Spleen (tissue), 11 donors: ENCODE results near the gene ATP1A3. TPM values are rescaled to one million over a fixed set of nuclear protein-coding genes. Genes with fewer than 3 reads are reported as not detected.
"Not testable (repeated sequence)": the region's sequence is repeated elsewhere in the genome, so short reads cannot be mapped to it uniquely, and the experiment has no call there.

ENCODE experiments used
- DNase-seq: peaks from one replicate; pipeline ENCODE4 v3.0.0-alpha.2; 2020
- H3K27ac ChIP-seq, 8 donors: fragments of 200-600 bp; sonication (generic) in 7 of 8; 1 replicate in 4 of 8; 2 replicates in 4 of 8; pipeline versions ENCODE4 v1.5.0 to v1.8.0; 2016 to 2021; ENCODE audit warnings: inconsistent platforms in 4 of 8, mild to moderate bottlenecking in 4 of 8, moderate library complexity in 1 of 8
- H3K27me3 ChIP-seq, 7 donors: fragments of 200-600 bp; sonication (generic) in 6 of 7; replicated peaks in 1 of 7; 1 replicate in 4 of 7; 2 replicates in 3 of 7; pipeline versions ENCODE4 v1.5.0 to v1.8.0; 2016 to 2021; ENCODE audit warnings: inconsistent platforms in 3 of 7, mild to moderate bottlenecking in 1 of 7
- H3K36me3 ChIP-seq, 6 donors: fragments of 200-600 bp; sonication (generic) in 5 of 6; 1 replicate in 4 of 6; 2 replicates in 2 of 6; pipeline versions ENCODE4 v1.5.0 to v1.8.0; 2016 to 2021; ENCODE audit warnings: inconsistent platforms in 2 of 6
- H3K4me1 ChIP-seq, 6 donors: fragments of 200-600 bp; sonication (generic) in 5 of 6; 1 replicate in 3 of 6; 2 replicates in 3 of 6; pipeline versions ENCODE4 v1.5.0 to v1.8.0; 2016 to 2021; ENCODE audit warnings: inconsistent platforms in 3 of 6
- H3K4me3 ChIP-seq, 8 donors: fragments of 200-600 bp; sonication (generic) in 7 of 8; 1 replicate in 4 of 8; 2 replicates in 4 of 8; pipeline versions ENCODE4 v1.5.0 to v1.8.0; 2016 to 2021; ENCODE audit warnings: inconsistent platforms in 4 of 8, mild to moderate bottlenecking in 4 of 8, moderate library complexity in 2 of 8
- H3K9me3 ChIP-seq, 8 donors: fragments of 200-600 bp; sonication (generic) in 7 of 8; 1 replicate in 4 of 8; 2 replicates in 4 of 8; pipeline versions ENCODE4 v1.5.0 to v1.8.0; 2016 to 2021; ENCODE audit warnings: inconsistent platforms in 4 of 8
- CTCF ChIP-seq, 11 experiments: fragments of 200-600 bp in 7 of 11; fragments of 450-650 bp in 4 of 11; sonication (generic) in 4 of 11; IDR thresholded peaks in 8 of 11; conservative IDR thresholded peaks in 3 of 11; 1 replicate in 7 of 11; 2 replicates in 4 of 11; pipeline versions ENCODE4 v1.4.0 to v1.8.0; 2016 to 2021; ENCODE audit warnings: antibody characterized with exemption in 11 of 11, inconsistent platforms in 4 of 11, mild to moderate bottlenecking in 1 of 11
- POLR2A ChIP-seq, 3 donors: fragments of 450-650 bp; IDR thresholded peaks; one replicate each; pipeline ENCODE4 v1.5.1; 2017; ENCODE audit warnings: antibody characterized with exemption in 3 of 3, mild to moderate bottlenecking in 1 of 3
- POLR2AphosphoS5 ChIP-seq, 3 donors: sonication (generic); formaldehyde crosslinking; IDR thresholded peaks; one replicate each; pipeline ENCODE4 v1.5.1; 2017; ENCODE audit warnings: antibody characterized with exemption in 3 of 3
- WGBS, 5 donors: extraction: QIAGEN DNeasy Blood & Tissue Kit in 3 of 5; methylation state at CpG; one replicate each; pipeline versions ENCODE4 v1.1.5 to v1.1.7; 2013 to 2018; 5-methylcytosine and 5-hydroxymethylcytosine counted together
- intact Hi-C: fragments of 100-400 bp; cut with DNase I; formaldehyde crosslinking; loops from one replicate; pipeline ENCODE4 v1.15.0; 2023; ENCODE audit warnings: low total_unique reads
- polyA plus RNA-seq, 3 donors: library from polyadenylated mRNA; stranded (reverse); fragments of 200-250 nt; gene quantifications; one replicate each; pipeline ENCODE4 v1.2.1, GENCODE V29; 2013
- total RNA-seq, 7 donors: library from RNA; depleted of rRNA in 3 of 7; stranded (reverse); fragments of >200 nt in 3 of 7; fragmentation: NEBNext Ultra II Directional in 4 of 7; extraction: Animal tissue kit (Norgen Biotek cat#: 25700) in 4 of 7; gene quantifications; one replicate each; pipeline versions ENCODE4 v1.1.0 to v1.2.1, GENCODE V29; 2016 to 2021
- donor health status: healthy with polysubstance abuse.
- donor health status: DM: no; HTN: no; CAD: no; lungs with moderate emphysema.
- donor health status: DM: no; HTN: no; CAD: no.
- donor health status: Bipolar disorder and iron deficiency.
- donor health status: healthy.
- donor health status: DM: no; HTN: no; CAD: no.
- donor health status: DM: yes; HTN: yes; CAD: no.

ATP1A3 gene
- total and polyA plus RNA-seq, 10 donors = 0.39 to 2.2 (median 1.2) TPM

- intact Hi-C loops = no loop called here
- Histone ChIP-seq H3K27me3 (peaks cover 0 to 4% (median 0%) of the 10 kb centered on the region in 7 donors), H3K4me1 (peaks cover 0 to 8% (median 0%) of the 10 kb centered on the region in 6 donors), H3K27ac (no peak overlapping the region), H3K36me3 (no peaks in the 10 kb centered on the region), H3K4me3 (no peak overlapping the region), H3K9me3 (no peaks in the 10 kb centered on the region)
- DNase-seq = no peak
- no peak for TF ChIP-seq POLR2AphosphoS5 (IDR thresholded peaks at IDR 0.05)
- no peak for TF ChIP-seq POLR2A (IDR thresholded peaks at IDR 0.05)
- no peak for TF ChIP-seq CTCF (IDR thresholded peaks at IDR 0.05 in 8 of 11, conservative IDR thresholded peaks at IDR 0.05 in 3 of 11)
- WGBS, 5 donors = 62 to 90% (median 80%) methylated on average over 6 of the region's 6 CpGs
Measured at GRCh38 chr19:42038666-42039065, 44.6 kb upstream of the ATP1A3 start.

- intact Hi-C loops = no loop called here
- TF ChIP-seq POLR2A (IDR thresholded peaks at IDR 0.05) = no peak
- TF ChIP-seq CTCF (IDR thresholded peaks at IDR 0.05 in 8 of 11, conservative IDR thresholded peaks at IDR 0.05 in 3 of 11) = no peak
- no peak for TF ChIP-seq POLR2AphosphoS5 (IDR thresholded peaks at IDR 0.05)
- no peak for DNase-seq
- H3K36me3 ChIP-seq = no peaks in the 10 kb centered on the region
- no peaks in the 10 kb centered on the region for H3K9me3 ChIP-seq
- no peak overlapping the region for H3K27ac ChIP-seq
- H3K4me3 ChIP-seq = no peak overlapping the region
- H3K27me3 ChIP-seq = peaks cover 0 to 4% (median 0%) of the 10 kb centered on the region in 7 donors
- peaks cover 0 to 8% (median 0%) of the 10 kb centered on the region in 6 donors for H3K4me1 ChIP-seq
- 80 to 94% (median 87%) methylated on average over 2 to 5 of the region's 5 CpGs for WGBS, 5 donors
Measured at GRCh38 chr19:42037649-42038048, 43.6 kb upstream of the ATP1A3 start.

- H3K27me3 ChIP-seq, H3K27ac ChIP-seq, intact Hi-C loops, H3K9me3 ChIP-seq, H3K36me3 ChIP-seq: not testable (repeated sequence)
- peak; percentile 84 for DNase-seq
- peaks cover 0 to 12% (median 0%) of the 10 kb centered on the region in 6 donors for H3K4me1 ChIP-seq
- 44 to 57% (median 52%) methylated on average over 17 of the region's 17 CpGs for WGBS, 5 donors
- H3K4me3 ChIP-seq = peak overlapping the region in 2 of 8 donors; percentile 14 to 50
- TF ChIP-seq CTCF (IDR thresholded peaks at IDR 0.05 in 8 of 11, conservative IDR thresholded peaks at IDR 0.05 in 3 of 11) = peak; percentile 53 to 91 (median 84)
Measured at GRCh38 chr19:42034640-42035391, 40.8 kb upstream of the ATP1A3 start.

- Histone ChIP-seq H3K4me1 (peaks cover 0 to 12% (median 0%) of the 10 kb centered on the region in 6 donors), H3K27ac (no peak overlapping the region), H3K9me3 (no peaks in the 10 kb centered on the region), H3K36me3 (no peaks in the 10 kb centered on the region), H3K27me3 (no peaks in the 10 kb centered on the region), H3K4me3 (no peak overlapping the region)
- intact Hi-C loops = no loop called here
- 75 to 93% (median 79%) methylated on average over 5 of the region's 5 CpGs for WGBS, 5 donors
- no peak for TF ChIP-seq POLR2AphosphoS5 (IDR thresholded peaks at IDR 0.05)
- no peak for TF ChIP-seq CTCF (IDR thresholded peaks at IDR 0.05 in 8 of 11, conservative IDR thresholded peaks at IDR 0.05 in 3 of 11)
- no peak for TF ChIP-seq POLR2A (IDR thresholded peaks at IDR 0.05)
- no peak for DNase-seq
Measured at GRCh38 chr19:42033413-42033812, 39.4 kb upstream of the ATP1A3 start.
